CD1c-positive myeloid dendritic cell (primary cell): ENCODE results near the gene KRTAP5-7.
"Not testable (repeated sequence)": the region's sequence is repeated elsewhere in the genome, so short reads cannot be mapped to it uniquely, and the experiment has no call there.

Source experiments
- DNase-seq: peaks from one replicate; pipeline ENCODE4 v3.0.0-alpha.2; 2016; ENCODE audit errors: extremely low spot score

The KRTAP5-7 gene

DNA sequence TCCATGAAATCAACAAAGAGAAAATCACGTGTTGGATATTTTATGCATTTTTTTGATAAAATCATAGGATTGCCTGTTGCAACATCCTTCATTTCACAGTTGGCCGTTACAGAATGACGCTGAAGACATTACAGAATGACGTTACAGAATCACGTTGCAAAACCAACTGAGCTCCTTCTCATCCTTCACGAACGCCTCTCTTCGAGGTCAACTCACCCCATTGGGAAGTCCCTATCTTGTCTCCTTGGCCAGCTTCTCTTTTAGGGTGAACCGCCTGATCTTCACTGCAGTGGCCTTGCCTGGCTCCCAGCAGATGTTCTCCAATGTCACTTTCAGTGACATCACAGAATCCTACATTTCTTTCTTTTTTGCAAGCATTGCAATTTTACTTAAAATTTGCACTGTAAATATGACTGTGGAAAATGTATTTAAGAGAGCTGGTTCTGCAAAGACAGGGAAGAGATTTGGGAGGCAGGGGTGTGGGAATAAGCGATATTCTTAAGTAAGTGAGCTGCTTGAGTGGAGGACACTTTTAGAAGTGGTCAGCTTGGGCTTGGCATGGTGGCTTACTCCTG is 5.1 kb downstream of the KRTAP5-7 start:
- DNase-seq, result peak; percentile 59

DNA sequence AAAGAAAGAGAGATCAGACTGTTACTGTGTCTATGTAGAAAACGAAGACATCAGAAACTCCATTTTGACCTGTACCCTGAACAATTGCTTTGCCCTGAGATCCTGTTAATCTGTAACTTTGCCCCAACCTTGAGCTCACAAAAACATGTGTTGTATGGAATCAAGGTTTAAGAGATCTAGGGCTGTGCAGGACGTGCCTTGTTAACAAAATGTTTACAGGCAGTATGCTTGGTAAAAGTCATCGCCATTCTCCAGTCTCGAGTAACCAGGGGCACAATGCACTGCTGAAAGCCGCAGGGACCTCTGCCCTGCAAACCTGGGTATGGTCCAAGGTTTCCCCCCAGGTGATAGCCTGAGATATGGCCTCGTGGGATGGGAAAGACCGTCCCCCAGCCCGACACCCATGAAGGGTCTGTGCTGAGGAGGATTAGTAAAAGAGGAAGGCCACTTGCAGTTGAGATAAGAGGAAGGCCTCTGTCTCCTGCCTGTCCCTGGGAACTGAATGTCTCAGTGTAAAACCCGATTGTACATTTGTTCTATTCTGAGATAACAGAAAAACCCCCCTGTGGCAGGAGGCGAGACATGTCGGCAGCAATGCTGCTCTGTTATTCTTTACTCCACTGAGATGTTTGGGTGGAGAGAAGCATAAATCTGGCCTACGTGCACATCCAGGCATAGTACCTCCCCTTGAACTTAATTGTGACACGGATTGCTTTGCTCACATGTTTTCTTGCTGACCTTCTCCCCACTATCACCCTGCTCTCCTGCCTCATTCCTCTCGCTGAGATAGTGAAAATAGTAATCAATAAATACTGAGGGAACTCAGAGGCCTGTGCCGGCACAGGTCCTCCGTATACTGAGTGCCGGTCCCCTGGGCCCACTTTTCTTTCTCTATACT is 7.9 kb downstream of the KRTAP5-7 start:
- DNase-seq, result not testable (repeated sequence)

DNA sequence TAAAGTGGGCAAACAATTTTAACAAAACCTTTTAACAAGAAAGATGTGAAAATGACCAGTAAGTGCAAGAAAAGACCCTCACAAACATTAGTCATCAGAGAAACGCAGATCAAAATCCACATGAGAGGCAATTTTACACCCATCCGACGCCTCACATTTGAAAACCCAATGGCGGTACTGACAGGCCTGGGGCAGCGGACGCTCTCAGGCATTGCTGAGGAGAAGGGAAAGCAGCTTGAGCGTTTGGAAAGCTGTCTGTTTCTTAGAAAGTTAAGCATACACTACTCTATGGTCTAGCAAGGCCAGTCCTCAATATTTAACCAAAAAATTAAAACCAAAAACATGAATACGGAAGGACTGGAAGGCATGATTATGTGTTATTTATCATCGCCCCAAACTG is 8.8 kb downstream of the KRTAP5-7 start:
- DNase-seq, result no peak

DNA sequence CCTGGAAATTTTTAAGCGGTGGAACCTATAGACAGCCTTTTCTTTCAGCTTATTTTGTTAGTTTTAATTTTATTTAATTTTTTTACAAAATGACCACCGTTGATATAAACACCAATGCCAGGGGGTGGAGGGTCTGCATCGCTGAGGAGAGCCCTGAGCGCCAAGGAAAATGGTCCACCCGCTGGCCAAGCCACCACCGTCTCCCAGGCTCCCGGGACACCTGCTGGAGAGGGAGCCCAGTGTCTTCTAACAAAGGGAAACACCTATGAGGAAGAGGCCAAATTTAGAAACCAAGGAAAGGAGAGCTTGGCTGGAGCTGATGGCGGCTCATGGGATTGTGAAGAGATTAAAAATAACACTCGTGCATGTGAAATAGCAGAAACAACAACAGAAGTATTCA is 10.5 kb downstream of the KRTAP5-7 start:
- no peak for DNase-seq

DNA sequence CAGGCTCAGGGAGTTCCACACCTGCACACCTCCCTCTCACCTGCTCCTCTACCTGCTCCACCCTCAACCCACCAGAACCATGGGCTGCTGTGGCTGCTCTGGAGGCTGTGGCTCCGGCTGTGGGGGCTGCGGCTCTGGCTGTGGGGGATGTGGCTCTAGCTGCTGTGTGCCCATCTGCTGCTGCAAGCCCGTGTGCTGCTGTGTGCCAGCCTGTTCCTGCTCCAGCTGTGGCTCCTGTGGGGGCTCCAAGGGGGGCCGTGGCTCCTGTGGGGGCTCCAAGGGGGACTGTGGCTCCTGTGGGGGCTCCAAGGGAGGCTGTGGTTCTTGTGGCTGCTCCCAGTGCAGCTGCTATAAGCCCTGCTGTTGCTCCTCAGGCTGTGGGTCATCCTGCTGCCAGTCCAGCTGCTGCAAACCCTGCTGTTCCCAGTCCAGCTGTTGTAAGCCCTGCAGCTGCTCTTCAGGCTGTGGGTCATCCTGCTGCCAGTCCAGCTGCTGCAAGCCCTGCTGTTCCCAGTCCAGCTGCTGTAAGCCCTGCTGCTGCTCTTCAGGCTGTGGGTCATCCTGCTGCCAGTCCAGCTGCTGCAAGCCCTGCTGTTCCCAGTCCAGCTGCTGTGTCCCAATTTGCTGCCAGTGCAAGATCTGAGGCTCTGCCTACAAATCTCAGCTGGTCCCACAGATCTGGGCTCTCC is 11.1 kb downstream of the KRTAP5-7 start, which contains the start of gene KRTAP5-8:
KRTAP5-8 (plus strand) TSS at position 49 of the 689 bp plus-strand sequence; CDS start at position 80, 31 bp downstream.
- DNase-seq, result not testable (repeated sequence)

DNA sequence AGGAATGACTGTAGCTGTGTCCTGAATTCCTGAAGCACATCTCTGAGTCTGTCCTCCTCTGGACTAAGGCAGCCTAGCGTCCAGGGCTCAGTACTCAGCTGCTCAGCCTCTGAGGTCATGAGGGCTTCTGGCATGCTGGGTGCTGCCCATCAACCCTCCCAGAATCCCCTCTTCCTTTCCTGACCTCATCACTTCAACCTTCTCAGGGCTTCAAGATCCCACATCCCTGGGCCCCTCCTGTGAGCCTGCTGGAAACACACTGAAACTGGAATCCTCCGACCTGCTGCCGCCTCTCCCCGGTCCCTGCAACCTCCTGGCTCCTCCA is 11.6 kb downstream of the KRTAP5-7 start:
- no peak for DNase-seq

DNA sequence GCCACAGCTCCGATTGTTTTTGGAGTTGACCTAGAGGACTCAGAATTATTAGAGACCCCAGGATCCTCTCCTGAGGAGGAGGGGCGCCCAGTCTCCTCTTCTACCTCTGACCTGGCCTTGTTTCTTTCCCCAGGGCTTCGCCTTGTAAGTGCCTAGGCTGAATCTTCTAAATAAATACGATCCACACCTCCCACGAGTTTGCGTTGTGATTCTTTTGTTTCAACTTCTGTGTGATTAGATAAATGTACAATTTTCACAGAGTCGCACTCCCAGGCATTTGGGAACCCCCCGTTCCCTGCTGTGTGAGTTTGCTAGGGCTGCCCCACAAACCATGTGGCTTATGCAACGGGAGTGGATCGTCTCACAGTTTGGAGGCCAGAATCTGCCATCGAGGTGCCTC is 11.9 kb downstream of the KRTAP5-7 start:
- no peak for DNase-seq

DNA sequence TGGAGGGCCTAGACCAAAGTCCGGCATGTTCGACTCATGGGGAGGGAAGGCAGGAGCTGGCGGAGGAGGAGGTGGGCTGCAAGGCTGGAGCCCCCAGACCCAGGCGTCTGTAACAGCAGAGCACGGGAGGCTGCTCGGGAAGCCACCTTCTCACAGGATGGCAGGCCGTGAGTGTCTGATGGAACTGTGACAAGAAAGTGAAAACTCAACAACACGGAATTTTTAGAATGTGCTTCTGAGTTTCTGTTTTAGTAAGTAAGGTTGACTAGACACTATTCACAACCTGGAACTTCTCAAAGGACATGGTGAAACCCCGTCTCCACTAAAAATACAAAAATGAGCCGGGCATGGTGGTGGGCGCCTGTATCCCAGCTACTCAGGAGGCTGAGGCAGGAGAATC is 12.9 kb downstream of the KRTAP5-7 start:
- not testable (repeated sequence) for DNase-seq

DNA sequence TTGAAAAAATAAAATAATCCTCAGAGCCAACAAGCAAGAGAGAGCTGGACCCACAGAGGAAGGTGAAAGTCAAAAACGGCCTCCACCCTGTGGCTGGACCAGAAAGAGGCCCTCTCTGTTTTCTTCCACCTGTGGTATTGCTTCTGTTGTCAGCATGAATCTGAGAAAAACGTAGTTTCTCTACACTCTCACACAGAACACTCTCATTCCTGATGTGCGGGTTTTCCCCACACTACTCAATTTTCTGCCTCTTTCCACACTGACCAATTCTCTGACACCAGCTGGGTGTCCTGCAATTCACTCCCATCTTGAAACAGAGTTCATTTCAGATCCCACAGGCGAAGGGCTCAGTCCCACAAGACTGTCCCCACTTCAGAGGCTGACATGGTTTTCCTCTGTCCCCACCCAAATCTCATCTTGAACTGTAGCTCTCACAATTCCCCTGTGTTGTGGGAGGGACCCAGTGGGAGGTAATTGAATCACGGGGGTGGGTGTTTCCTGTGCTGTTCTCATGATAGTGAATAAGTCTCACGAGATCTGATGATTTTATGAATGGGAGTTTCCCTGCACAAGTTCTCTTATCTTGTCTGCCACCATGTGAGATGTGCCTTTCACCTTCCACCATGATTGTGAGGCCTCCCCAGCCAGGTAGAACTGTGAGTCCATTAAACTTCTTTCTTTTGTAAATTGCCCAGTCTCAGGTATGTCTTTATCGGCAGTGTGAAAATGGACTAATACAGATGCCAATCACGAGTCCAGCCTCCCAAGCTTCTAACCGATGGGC is 13.6 kb downstream of the KRTAP5-7 start:
- not testable (repeated sequence) for DNase-seq

DNA sequence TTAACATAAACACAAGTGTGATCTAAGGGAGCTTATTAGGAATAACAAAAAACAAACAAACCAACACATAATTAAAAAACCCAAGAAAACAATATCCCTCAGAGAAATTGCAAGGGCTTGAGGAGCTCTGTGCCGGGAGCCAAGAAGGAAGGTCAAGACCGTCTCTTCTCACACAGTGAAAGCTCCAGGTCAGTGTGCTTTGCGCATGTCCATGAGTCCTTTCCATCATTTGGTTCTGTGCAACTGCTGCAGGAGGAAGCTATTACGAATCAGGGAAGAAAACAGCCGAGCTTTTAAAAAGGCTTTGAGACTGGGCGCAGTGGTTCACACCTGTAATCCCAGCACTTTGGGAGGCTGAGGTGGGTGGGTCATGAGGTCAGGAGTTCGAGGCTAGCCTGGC is 15.3 kb downstream of the KRTAP5-7 start:
- DNase-seq, result no peak

DNA sequence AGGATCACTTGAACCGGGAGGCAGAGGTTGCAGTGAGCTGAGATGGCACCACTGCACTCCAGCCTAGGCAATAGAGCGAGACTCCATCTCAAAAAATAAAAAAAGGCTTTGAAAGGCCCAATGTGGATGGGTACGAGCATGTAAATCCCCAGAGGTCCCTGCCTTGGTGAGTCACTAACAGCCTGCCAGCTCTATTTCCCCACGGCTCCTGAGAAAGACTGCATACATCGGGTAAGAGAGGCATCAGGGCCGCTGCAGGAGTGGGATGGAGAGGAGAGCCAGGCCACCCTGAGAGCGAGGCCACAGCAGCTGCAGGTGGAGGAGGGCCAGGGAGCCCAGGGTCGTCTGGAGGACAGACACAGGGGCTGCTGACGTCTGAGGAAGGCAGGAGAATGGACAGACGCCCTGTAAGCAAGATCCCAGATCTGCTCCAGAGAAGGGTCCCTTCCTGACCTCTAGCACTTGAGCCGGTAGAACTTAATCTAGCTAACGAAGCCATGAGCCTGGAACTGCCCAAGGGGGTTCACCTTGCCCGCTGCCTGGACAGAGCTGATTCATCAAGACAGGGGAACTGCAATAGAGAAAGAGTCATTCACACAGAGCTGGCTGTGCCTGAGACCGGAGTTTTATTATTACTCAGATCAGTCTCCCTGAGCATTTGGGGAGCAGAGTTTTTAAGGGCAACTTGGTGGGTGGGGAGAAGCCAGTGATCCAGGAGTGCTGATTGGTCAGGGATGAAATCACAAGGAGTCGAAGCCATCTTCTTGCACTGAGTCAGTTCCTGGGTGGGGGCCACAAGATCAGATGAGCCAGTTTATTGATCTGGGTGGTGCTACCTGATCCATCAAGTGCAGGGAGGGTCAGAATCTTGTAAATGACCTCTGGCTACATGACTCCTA is 16.1 kb downstream of the KRTAP5-7 start:
- peak; percentile 45 for DNase-seq

DNA sequence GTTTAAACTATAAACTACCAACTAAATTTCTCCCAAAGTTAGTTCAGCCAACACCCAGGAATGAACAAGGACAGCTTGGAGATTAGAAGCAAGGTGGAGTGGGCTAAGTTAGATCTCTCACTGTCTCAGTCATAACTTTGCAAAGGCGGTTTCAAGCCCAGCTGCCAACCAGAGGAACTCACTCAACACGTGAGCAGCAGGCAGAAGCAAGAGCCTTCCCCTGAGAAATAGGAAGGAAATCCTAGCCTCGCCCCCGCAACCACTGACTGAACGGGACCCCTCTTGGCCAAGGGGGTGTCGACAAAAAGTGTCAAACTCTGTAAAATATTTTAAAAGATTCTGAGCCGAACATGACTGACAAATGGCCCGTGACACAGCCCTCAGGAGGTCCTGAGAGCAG is 16.8 kb downstream of the KRTAP5-7 start:
- DNase-seq, result peak; percentile 73

DNA sequence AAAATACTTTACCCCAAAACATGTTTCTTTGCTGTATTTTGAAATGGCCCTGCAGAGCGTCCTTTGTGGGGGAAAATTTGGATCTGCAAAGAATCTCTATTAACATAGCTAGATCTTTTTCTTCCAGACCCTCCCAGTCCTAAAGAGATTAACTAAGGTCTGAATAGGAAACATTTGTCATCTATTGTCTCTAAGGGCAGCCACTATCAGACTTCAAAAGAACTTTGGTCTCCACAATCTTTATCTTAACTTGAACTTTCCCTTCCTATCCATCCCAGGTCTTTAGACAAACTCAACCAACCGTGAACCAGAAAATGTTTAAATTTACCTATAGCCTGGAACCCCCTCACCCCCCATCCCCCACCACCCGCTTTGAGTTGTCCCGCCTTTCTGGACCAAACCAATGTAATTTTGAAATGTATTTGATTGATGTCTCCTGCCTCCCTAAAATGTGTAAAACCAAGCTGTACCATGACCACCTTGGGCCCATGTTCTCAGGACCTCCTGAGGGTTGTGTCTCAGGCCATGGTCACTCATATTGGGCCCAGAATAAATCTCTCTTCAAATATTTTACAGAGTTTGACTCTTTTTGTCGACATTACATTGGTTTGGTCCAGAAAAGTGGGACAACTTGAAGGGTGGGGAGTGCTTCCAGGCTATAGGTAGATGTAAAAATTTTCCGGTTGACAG is 17.6 kb downstream of the KRTAP5-7 start:
- DNase-seq, result no peak

DNA sequence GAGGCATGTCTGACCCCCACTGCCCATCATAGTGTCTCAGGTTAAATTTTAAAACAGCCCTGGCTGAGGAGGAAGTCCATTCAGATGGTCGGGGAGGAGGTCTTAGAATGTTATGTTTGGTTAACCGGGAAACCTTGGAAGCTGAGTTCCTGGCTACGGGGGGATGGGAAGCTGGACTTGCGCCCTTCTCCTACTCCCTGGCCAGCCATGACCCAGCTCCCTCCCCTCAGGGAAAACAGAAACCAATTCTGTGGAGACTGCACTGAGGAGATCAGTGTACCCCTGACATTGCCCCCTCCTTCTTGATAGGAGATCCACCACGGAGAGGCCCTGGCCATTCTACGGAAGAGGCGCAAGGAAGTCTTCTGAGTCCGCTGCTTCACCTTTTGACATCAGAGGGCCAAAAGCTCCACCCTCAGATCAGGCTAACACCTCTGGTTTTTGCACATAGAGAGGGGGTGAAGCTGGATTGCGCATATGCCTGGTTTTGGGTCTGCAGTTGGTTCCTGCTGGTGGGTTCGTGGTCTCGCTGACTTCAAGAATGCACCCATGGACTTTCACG is 18.4 kb downstream of the KRTAP5-7 start:
- no peak for DNase-seq

DNA sequence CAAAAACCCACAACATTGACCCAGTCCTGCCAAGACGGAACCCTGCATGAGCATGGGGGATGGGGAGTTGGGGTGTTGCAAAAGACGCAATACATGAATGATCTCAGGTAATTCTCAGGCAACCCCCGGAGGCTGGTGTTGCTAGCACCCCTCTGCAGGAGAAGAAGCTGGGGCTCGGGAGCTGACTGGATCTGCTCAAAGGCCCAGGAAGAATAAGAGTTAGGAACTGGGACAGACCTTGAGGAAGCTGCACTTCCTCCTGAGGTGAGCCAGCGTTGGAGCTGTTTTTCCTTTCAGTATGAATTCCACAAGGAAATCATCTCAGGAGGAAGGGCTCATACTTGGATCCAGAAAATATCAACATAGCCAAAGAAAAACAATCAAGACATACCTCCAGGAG is 21.1 kb downstream of the KRTAP5-7 start, which contains the start of gene KRTAP5-9:
KRTAP5-9 (plus strand) TSS at position 301 of the 400 bp plus-strand sequence. CDS start 238 bp downstream, outside the sequence.
- DNase-seq, result no peak

DNA sequence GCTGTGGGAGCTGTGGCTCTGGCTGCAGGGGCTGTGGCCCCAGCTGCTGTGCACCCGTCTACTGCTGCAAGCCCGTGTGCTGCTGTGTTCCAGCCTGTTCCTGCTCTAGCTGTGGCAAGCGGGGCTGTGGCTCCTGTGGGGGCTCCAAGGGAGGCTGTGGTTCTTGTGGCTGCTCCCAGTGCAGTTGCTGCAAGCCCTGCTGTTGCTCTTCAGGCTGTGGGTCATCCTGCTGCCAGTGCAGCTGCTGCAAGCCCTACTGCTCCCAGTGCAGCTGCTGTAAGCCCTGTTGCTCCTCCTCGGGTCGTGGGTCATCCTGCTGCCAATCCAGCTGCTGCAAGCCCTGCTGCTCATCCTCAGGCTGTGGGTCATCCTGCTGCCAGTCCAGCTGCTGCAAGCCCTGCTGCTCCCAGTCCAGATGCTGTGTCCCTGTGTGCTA is 21.7 kb downstream of the KRTAP5-7 start:
- DNase-seq, result no peak

DNA sequence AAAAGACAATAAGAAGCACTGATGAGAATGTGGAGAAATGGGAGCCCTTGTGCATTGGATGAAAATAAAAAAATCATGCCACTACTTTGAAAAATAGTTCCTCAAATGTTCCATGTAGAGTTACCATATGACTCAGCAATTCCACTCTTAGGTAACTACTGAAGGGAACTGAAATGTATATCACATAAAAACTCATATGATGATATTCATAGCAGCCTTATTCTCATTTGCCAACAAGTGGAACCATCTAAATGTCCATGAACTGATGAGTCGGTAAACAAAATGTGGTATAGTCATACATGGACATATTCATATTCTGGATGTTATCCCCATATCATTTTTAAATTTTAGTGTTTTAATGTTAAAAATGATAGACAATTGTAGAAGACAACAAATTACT is 24.6 kb downstream of the KRTAP5-7 start:
- peak; percentile 86 for DNase-seq

DNA sequence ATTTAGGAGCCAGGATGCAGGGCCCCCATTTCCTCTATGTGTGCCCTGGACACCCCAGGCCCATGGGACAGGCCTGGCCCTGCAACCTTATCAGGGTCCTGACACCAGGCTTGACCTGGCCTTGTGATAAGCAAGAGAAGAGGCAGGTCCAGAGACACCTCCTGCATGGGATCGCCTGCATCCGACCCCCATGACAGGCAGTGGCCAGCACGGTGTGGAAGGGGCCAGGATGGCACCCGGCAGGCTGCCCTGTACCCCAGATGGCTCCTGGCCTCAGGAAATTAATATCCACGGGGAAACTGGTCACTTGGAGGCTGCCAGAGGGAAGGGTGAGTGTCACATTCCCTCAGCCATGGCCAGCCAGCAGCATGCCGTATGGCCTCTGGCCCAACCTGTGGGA is 27.9 kb downstream of the KRTAP5-7 start:
- no peak for DNase-seq

DNA sequence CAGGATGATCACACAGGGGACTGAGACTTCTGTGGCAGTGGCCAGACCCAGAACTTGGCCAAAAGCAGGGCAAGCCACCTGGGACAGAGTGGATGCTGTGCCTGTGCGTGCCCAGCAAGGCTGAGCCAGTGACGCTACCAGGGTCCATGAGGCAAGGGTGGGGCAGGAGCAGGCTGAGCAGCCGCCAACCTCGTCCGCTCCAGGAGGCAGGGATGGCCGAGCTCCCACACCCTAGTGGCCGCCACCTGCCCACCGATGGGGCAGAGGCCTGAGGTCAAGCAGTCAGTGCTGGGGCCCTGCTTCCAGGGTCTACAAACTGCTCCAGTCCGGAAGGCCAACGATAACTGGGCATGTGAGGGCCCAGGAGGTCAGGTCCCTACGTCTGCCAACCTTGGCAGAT is 28.4 kb downstream of the KRTAP5-7 start:
- DNase-seq, result no peak

DNA sequence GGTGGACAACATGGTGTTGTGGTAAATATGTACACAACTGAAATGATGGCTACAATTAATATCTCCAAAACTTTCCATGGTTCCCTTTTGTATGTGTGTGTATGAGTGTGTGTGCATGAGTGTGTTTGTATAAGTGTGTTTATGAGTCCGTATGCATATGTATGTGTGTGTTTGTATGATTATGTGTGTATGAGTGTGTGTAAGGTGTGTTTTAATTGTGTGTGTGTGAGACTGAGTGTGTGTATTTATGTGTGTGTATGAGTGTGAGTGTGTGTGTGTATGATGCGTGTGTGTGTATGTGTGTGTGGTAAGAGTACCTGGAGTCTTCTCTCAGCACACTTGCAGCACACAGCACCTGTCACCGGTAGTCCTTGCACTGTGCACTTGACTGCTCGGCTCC is 29.0 kb downstream of the KRTAP5-7 start:
- no peak for DNase-seq
